HepG2 (cell line): ENCODE data around the gene CDA. TPM values are rescaled to one million over a fixed set of nuclear protein-coding genes. Genes with fewer than 3 reads are reported as not detected.

Source experiments
- ATAC-seq: fragments of 200-7000 bp; cut with Tn5 transposase; 3 replicates; pipeline ENCODE4 v1.9.1; 2020; ENCODE audit warnings: mild to moderate bottlenecking, moderate library complexity
- BruUV-seq: library from RNA; stranded (reverse); fragments of 400-500 nt; replicated peaks from 2 replicates; lab custom pipeline; 2021; lab: Mats Ljungman, UMichigan
- CTCF ChIA-PET: fragments of 300-600 bp; formaldehyde crosslinking; extraction: SDS; loops from one replicate; lab custom pipeline; 2021; ENCODE audit warnings: low total read pairs, inconsistent platforms, low intra/inter-chr PET ratio; lab: Yijun Ruan, JAX
- POLR2A ChIA-PET: fragments of 350-600 bp; sonication (Branson Sonifier 250); formaldehyde crosslinking; loops from one replicate; lab custom pipeline; 2020; ENCODE audit warnings: antibody characterized with exemption, inconsistent platforms; lab: Yijun Ruan, JAX
- DNase-seq: peaks from one replicate; pipeline ENCODE4 v3.0.0-alpha.2; 2015; ENCODE audit warnings: low spot score
- FAIRE-seq: peaks from 3 replicates; lab custom pipeline; 2011; peaks lifted over from hg19 to GRCh38; lab: Jason Lieb, UNC
- H2AFZ ChIP-seq: one replicate; pipeline ENCODE4 v1.6.1; 2011; ENCODE audit warnings: low read length, inconsistent platforms
- H3K27ac ChIP-seq: fragments of 300-600 bp; 3 replicates; pipeline ENCODE4 v1.8.0; 2011; ENCODE audit warnings: mixed run types, mild to moderate bottlenecking, mixed read lengths, low read length, inconsistent platforms; ENCODE audit not compliant: insufficient read depth; ENCODE audit errors: extremely low read length
- H3K27me3 ChIP-seq, 2 experiments: fragments of 200-600 bp in 1 of 2; 2 replicates in 1 of 2; 3 replicates in 1 of 2; pipeline versions ENCODE4 v1.6.0 to v1.8.0; 2011; ENCODE audit warnings: low read length in 2 of 2, mild to moderate bottlenecking in 2 of 2, moderate library complexity in 2 of 2, inconsistent platforms in 1 of 2; ENCODE audit not compliant: insufficient read depth in 2 of 2, control insufficient read depth in 1 of 2
- H3K36me3 ChIP-seq, 2 experiments: fragments of 200-600 bp in 1 of 2; replicated peaks in 1 of 2; 2 replicates in 1 of 2; 3 replicates in 1 of 2; pipeline versions ENCODE4 v1.5.1 to v1.8.0; 2011; ENCODE audit warnings: low read length in 2 of 2, inconsistent platforms in 1 of 2; ENCODE audit not compliant: insufficient read depth in 2 of 2, control insufficient read depth in 1 of 2
- H3K4me1 ChIP-seq: 2 replicates; pipeline ENCODE4 v1.5.1; 2012; ENCODE audit warnings: low read length, inconsistent platforms; ENCODE audit not compliant: insufficient read depth
- H3K4me2 ChIP-seq: 2 replicates; pipeline ENCODE4 v1.6.0; 2011; ENCODE audit warnings: low read depth, low read length, inconsistent platforms
- H3K4me3 ChIP-seq, 3 experiments: fragments of 200-600 bp in 1 of 3; sonication (generic), shearing (Covaris generic) in 1 of 3; replicated peaks in 1 of 3; 2 replicates each; pipeline ENCODE4 v1.5.1; 2011 to 2016; ENCODE audit warnings: low read length in 3 of 3, inconsistent platforms in 2 of 3, low read depth in 2 of 3, mild to moderate bottlenecking in 2 of 3, control low read depth in 1 of 3, mixed read lengths in 1 of 3; ENCODE audit not compliant: insufficient read depth in 1 of 3
- H3K79me2 ChIP-seq: one replicate; pipeline ENCODE4 v1.6.1; 2011; ENCODE audit warnings: low read length, inconsistent platforms; ENCODE audit not compliant: insufficient read depth
- H3K9ac ChIP-seq: 2 replicates; pipeline ENCODE4 v1.6.0; 2011; ENCODE audit warnings: mild to moderate bottlenecking, low read depth, low read length, inconsistent platforms; ENCODE audit not compliant: insufficient read depth
- H3K9me3 ChIP-seq: 2 replicates; pipeline ENCODE4 v1.5.1; 2012; ENCODE audit warnings: mild to moderate bottlenecking, low read length
- H4K20me1 ChIP-seq: 2 replicates; pipeline ENCODE4 v1.6.0; 2011; ENCODE audit warnings: inconsistent platforms, mild to moderate bottlenecking, low read length, moderate library complexity; ENCODE audit not compliant: insufficient read depth
- MBD4 ChIP-seq: IDR thresholded peaks from 2 replicates; pipeline ENCODE4 v1.6.1; 2012; ENCODE audit warnings: low read length, inconsistent platforms, borderline replicate concordance
- SMARCE1 ChIP-seq: fragments of 450-650 bp; IDR thresholded peaks from 2 replicates; pipeline ENCODE4 v1.6.1; 2017; ENCODE audit warnings: borderline replicate concordance
- THAP8 ChIP-seq: sonication (generic); formaldehyde crosslinking; IDR thresholded peaks from 2 replicates; pipeline ENCODE4 v1.5.1; 2020; ENCODE audit warnings: missing genetic modification reagents, mild to moderate bottlenecking, borderline replicate concordance
- ZBTB7A ChIP-seq: sonication (generic); formaldehyde crosslinking; IDR thresholded peaks from 2 replicates; pipeline ENCODE4 v1.8.0; 2022; ENCODE audit warnings: mild to moderate bottlenecking, missing genetic modification reagents
- ZNF616 ChIP-seq: sonication (generic); formaldehyde crosslinking; IDR thresholded peaks from 2 replicates; pipeline ENCODE4 v1.5.0; 2020; ENCODE audit warnings: low read depth, mild to moderate bottlenecking, missing genetic modification reagents
- ZNF747 ChIP-seq: sonication (generic); formaldehyde crosslinking; IDR thresholded peaks from 2 replicates; pipeline ENCODE4 v1.8.1; 2023; ENCODE audit warnings: missing genetic modification reagents, mild to moderate bottlenecking, borderline replicate concordance
- ZNF781 ChIP-seq: sonication (generic); formaldehyde crosslinking; IDR thresholded peaks from 2 replicates; pipeline ENCODE4 v1.5.1; 2020; ENCODE audit warnings: borderline replicate concordance, mild to moderate bottlenecking, missing genetic modification reagents; ENCODE audit errors: not compliant biosample characterization
- WGBS: methylation state at CpG from one replicate; pipeline ENCODE4 v1.1.6; 2017; ENCODE audit warnings: low lambda C conversion rate; 5-methylcytosine and 5-hydroxymethylcytosine counted together
- in situ Hi-C: cut with HindIII; loops from 2 replicates; pipeline ENCODE4 v1.10.0; 2017; ENCODE audit warnings: low pct_unique_long_range_greater_than_20kb; ENCODE audit not compliant: extremely low pct_ligation_motif_present
- intact Hi-C: fragments of 100-400 bp; cut with micrococcal nuclease; formaldehyde crosslinking; loops from one replicate; pipeline ENCODE4 v1.10.0; 2022; ENCODE audit not compliant: unreplicated experiment
- polyA plus RNA-seq, 8 experiments: library from polyadenylated mRNA; depleted of rRNA in 3 of 8; stranded (reverse) in 7 of 8; unstranded in 1 of 8; fragments of >200 nt; fragmentation: Illumina TruSeq in 4 of 8; extraction: Trizol in 4 of 8; gene quantifications; 2 replicates each; pipeline versions ENCODE4 v1.2.1 to v1.2.3, GENCODE V29; 2011 to 2016; ENCODE audit warnings: low read depth in 4 of 8, missing spikeins in 1 of 8, mixed read lengths in 1 of 8; ENCODE audit not compliant: insufficient read depth in 1 of 8
- total RNA-seq, 5 experiments: library from RNA; depleted of rRNA; stranded (reverse); fragments of >200 nt; fragmentation: Illumina TruSeq; extraction: Trizol; gene quantifications; 2 replicates each; pipeline ENCODE4 v1.2.3, GENCODE V29; 2016; ENCODE audit warnings: low read depth in 1 of 5
- TF ChIP-seq, protein P1 (sequence below): sonication (generic); formaldehyde crosslinking; IDR thresholded peaks from 2 replicates; pipeline ENCODE4 v1.5.0; 2020; ENCODE audit warnings: mild to moderate bottlenecking, missing genetic modification reagents, moderate library complexity
- TF ChIP-seq, protein P2 (sequence below): sonication (generic); formaldehyde crosslinking; IDR thresholded peaks from 2 replicates; pipeline ENCODE4 v1.4.0; 2020; ENCODE audit warnings: missing genetic modification reagents, borderline replicate concordance
- TF ChIP-seq, protein P3 (sequence below): sonication (generic); formaldehyde crosslinking; IDR thresholded peaks from 2 replicates; pipeline ENCODE4 v1.4.0; 2020; ENCODE audit warnings: mild to moderate bottlenecking, missing genetic modification reagents

Gene CDA
- total and polyA plus RNA-seq, 2 of the 13 experiments (the other 11 are each of a cell fraction or from before 2014, with no cell fraction given): 0.66 to 2.1 TPM

GRCh38 chr1:20663365-20663764 lies 74.5 kb downstream of the CDA start (continued):
- TF ChIP-seq, protein P1, sequence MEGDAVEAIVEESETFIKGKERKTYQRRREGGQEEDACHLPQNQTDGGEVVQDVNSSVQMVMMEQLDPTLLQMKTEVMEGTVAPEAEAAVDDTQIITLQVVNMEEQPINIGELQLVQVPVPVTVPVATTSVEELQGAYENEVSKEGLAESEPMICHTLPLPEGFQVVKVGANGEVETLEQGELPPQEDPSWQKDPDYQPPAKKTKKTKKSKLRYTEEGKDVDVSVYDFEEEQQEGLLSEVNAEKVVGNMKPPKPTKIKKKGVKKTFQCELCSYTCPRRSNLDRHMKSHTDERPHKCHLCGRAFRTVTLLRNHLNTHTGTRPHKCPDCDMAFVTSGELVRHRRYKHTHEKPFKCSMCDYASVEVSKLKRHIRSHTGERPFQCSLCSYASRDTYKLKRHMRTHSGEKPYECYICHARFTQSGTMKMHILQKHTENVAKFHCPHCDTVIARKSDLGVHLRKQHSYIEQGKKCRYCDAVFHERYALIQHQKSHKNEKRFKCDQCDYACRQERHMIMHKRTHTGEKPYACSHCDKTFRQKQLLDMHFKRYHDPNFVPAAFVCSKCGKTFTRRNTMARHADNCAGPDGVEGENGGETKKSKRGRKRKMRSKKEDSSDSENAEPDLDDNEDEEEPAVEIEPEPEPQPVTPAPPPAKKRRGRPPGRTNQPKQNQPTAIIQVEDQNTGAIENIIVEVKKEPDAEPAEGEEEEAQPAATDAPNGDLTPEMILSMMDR (CRISPR knock-in tag): peak; percentile 32; the same call in 1 of the 2 replicates
- TF ChIP-seq ZBTB7A (CRISPR knock-in tag): no peak
- TF ChIP-seq ZNF781 (CRISPR knock-in tag): no peak

- 57% methylated on average over 7 of the region's 12 CpGs for WGBS
- in situ Hi-C loops (no loop called here), intact Hi-C loops (no loop called here)
- no TSS peak for BruUV-seq
- Histone ChIP-seq H3K79me2 (peaks cover 21% of the 10 kb centered on the region), H3K27me3 (no peaks in the 10 kb centered on the region; a peak in 1 of 5 replicates), H3K27ac (no peak overlapping the region), H3K36me3 (peaks cover 5% of the 10 kb centered on the region in 2 experiments; a peak in 2 of 5 replicates), H4K20me1 (no peaks in the 10 kb centered on the region), H3K4me1 (peaks cover 20% of the 10 kb centered on the region), H2AFZ (no peak overlapping the region), H3K9ac (no peak overlapping the region), H3K9me3 (no peaks in the 10 kb centered on the region), H3K4me2 (no peak overlapping the region), H3K4me3 (no peak overlapping the region)
- ATAC-seq: no peak
- no peak for FAIRE-seq
- TF ChIP-seq, protein P2, sequence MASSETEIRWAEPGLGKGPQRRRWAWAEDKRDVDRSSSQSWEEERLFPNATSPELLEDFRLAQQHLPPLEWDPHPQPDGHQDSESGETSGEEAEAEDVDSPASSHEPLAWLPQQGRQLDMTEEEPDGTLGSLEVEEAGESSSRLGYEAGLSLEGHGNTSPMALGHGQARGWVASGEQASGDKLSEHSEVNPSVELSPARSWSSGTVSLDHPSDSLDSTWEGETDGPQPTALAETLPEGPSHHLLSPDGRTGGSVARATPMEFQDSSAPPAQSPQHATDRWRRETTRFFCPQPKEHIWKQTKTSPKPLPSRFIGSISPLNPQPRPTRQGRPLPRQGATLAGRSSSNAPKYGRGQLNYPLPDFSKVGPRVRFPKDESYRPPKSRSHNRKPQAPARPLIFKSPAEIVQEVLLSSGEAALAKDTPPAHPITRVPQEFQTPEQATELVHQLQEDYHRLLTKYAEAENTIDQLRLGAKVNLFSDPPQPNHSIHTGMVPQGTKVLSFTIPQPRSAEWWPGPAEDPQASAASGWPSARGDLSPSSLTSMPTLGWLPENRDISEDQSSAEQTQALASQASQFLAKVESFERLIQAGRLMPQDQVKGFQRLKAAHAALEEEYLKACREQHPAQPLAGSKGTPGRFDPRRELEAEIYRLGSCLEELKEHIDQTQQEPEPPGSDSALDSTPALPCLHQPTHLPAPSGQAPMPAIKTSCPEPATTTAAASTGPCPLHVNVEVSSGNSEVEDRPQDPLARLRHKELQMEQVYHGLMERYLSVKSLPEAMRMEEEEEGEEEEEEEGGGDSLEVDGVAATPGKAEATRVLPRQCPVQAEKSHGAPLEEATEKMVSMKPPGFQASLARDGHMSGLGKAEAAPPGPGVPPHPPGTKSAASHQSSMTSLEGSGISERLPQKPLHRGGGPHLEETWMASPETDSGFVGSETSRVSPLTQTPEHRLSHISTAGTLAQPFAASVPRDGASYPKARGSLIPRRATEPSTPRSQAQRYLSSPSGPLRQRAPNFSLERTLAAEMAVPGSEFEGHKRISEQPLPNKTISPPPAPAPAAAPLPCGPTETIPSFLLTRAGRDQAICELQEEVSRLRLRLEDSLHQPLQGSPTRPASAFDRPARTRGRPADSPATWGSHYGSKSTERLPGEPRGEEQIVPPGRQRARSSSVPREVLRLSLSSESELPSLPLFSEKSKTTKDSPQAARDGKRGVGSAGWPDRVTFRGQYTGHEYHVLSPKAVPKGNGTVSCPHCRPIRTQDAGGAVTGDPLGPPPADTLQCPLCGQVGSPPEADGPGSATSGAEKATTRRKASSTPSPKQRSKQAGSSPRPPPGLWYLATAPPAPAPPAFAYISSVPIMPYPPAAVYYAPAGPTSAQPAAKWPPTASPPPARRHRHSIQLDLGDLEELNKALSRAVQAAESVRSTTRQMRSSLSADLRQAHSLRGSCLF: no peak
- TF ChIP-seq ZNF616 (CRISPR knock-in tag) (no peak), SMARCE1 (no peak), THAP8 (CRISPR knock-in tag) (no peak), ZNF747 (CRISPR knock-in tag) (no peak), MBD4 (no peak)
- TF ChIP-seq, protein P3, sequence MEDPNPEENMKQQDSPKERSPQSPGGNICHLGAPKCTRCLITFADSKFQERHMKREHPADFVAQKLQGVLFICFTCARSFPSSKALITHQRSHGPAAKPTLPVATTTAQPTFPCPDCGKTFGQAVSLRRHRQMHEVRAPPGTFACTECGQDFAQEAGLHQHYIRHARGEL (CRISPR knock-in tag): no peak
- POLR2A ChIA-PET: no interaction called here
- no peak for DNase-seq
- CTCF ChIA-PET: no interaction called here
Measured at GRCh38 chr1:20663969-20664715, 75.2 kb downstream of the CDA start.
